K562 (cell line): ENCODE data around the gene TLNRD1. TPM values are rescaled to one million over a fixed set of nuclear protein-coding genes. Genes with fewer than 3 reads are reported as not detected.
A peak's percentile ranks its signal among the peaks of the same experiment; 100 is the strongest.

Source experiments
- ATAC-seq: fragments of 200-7000 bp; cut with Tn5 transposase; 3 replicates; pipeline ENCODE4 v1.9.1; 2020; ENCODE audit warnings: moderate library complexity
- BruUV-seq: library from RNA; stranded (reverse); fragments of 400-500 nt; replicated peaks from 2 replicates; lab custom pipeline; 2021; lab: Mats Ljungman, UMichigan
- CTCF ChIA-PET: fragments of 300-600 bp; formaldehyde crosslinking; extraction: SDS; loops from one replicate; lab custom pipeline; 2021; ENCODE audit warnings: low intra/inter-chr PET ratio; lab: Yijun Ruan, JAX
- POLR2A ChIA-PET: fragments of 300-600, 350-650 bp; sonication (Branson Sonifier 250); formaldehyde crosslinking; extraction: SDS; loops from one replicate; lab custom pipeline; 2021; ENCODE audit warnings: antibody characterized with exemption, inconsistent platforms; lab: Yijun Ruan, JAX
- DNase-seq, 4 experiments: peaks; one replicate each; pipeline versions ENCODE4 v3.0.0 to v3.0.0-alpha.2; 2011 to 2018; ENCODE audit warnings: low spot score in 3 of 4, mixed read lengths in 3 of 4; ENCODE audit errors: extremely low read depth in 1 of 4
- FAIRE-seq: peaks from 2 replicates; lab custom pipeline; 2011; peaks lifted over from hg19 to GRCh38; lab: Jason Lieb, UNC
- H2AFZ ChIP-seq: 2 replicates; pipeline ENCODE4 v1.6.0; 2011; ENCODE audit warnings: low read depth, low read length, control low read depth, inconsistent platforms
- H3K27ac ChIP-seq: fragments of 200-600 bp; 3 replicates; pipeline ENCODE4 v1.8.0; 2011; ENCODE audit warnings: low read depth, mild to moderate bottlenecking, control low read depth, inconsistent platforms, low read length, moderate library complexity, mixed read lengths; ENCODE audit errors: extremely low read depth
- H3K27me3 ChIP-seq, 2 experiments: fragments of 300-600 bp in 1 of 2; 2 replicates in 1 of 2; 3 replicates in 1 of 2; pipeline versions ENCODE4 v1.6.0 to v1.8.0; 2011; ENCODE audit warnings: inconsistent platforms in 2 of 2, low read length in 2 of 2, mild to moderate bottlenecking in 1 of 2, mixed read lengths in 1 of 2, moderate library complexity in 1 of 2; ENCODE audit not compliant: control insufficient read depth in 2 of 2, insufficient read depth in 2 of 2
- H3K36me3 ChIP-seq: fragments of 300-600 bp; 3 replicates; pipeline ENCODE4 v1.8.0; 2011; ENCODE audit warnings: mild to moderate bottlenecking, low read length, inconsistent platforms; ENCODE audit not compliant: control insufficient read depth, insufficient read depth
- H3K4me1 ChIP-seq, 2 experiments: fragments of 200-600 bp in 1 of 2; replicated peaks in 1 of 2; 2 replicates in 1 of 2; 3 replicates in 1 of 2; pipeline versions ENCODE4 v1.5.1 to v1.8.0; 2011; ENCODE audit warnings: inconsistent platforms in 2 of 2, low read length in 2 of 2, mild to moderate bottlenecking in 1 of 2, mixed read lengths in 1 of 2, moderate library complexity in 1 of 2; ENCODE audit not compliant: control insufficient read depth in 2 of 2, insufficient read depth in 2 of 2
- H3K4me2 ChIP-seq: 2 replicates; pipeline ENCODE4 v1.6.1; 2011; ENCODE audit warnings: low read length, control low read depth, inconsistent platforms, mixed read lengths; ENCODE audit not compliant: insufficient read depth
- H3K4me3 ChIP-seq: fragments of 200-600 bp; sonication (generic), shearing (Covaris generic); 2 replicates; pipeline ENCODE4 v1.5.1; 2016; ENCODE audit warnings: control low read depth, inconsistent platforms
- H3K79me2 ChIP-seq: fragments of 200-600 bp; 3 replicates; pipeline ENCODE4 v1.8.0; 2011; ENCODE audit warnings: low read length, inconsistent platforms; ENCODE audit not compliant: control insufficient read depth, insufficient read depth
- H3K9ac ChIP-seq, 2 experiments: 2 replicates each; pipeline versions ENCODE4 v1.6.0 to v1.6.1; 2011; ENCODE audit warnings: low read depth in 2 of 2, low read length in 2 of 2, control low read depth in 1 of 2, inconsistent platforms in 1 of 2, mild to moderate bottlenecking in 1 of 2, mixed read lengths in 1 of 2; ENCODE audit not compliant: insufficient read depth in 1 of 2
- H3K9me1 ChIP-seq: one replicate; pipeline ENCODE4 v1.6.0; 2011; ENCODE audit warnings: inconsistent platforms, mild to moderate bottlenecking, low read length, moderate library complexity; ENCODE audit not compliant: control insufficient read depth, insufficient read depth
- H3K9me3 ChIP-seq: replicated peaks from 2 replicates; pipeline ENCODE4 v1.5.1; 2011; ENCODE audit warnings: low read depth, low read length, inconsistent platforms; ENCODE audit not compliant: control insufficient read depth, insufficient read depth
- H4K20me1 ChIP-seq: replicated peaks from 2 replicates; pipeline ENCODE4 v1.6.1; 2011; ENCODE audit warnings: low read length, inconsistent platforms, mixed read lengths; ENCODE audit not compliant: control insufficient read depth, insufficient read depth
- CEBPB ChIP-seq: fragments of 450-650 bp; IDR thresholded peaks from 2 replicates; pipeline ENCODE4 v1.6.1; 2016; ENCODE audit warnings: missing genetic modification characterization, missing compliant biosample characterization
- CEBPG ChIP-seq, 3 experiments: fragments of 200-800 bp in 1 of 3; sonication (Bioruptor generic) in 1 of 3; sonication (generic) in 1 of 3; formaldehyde crosslinking in 1 of 3; IDR thresholded peaks in 2 of 3; conservative IDR thresholded peaks in 1 of 3; 2 replicates each; pipeline versions ENCODE4 v1.6.1 to v1.8.0; 2016 to 2022; ENCODE audit warnings: missing compliant biosample characterization in 2 of 3, missing genetic modification characterization in 2 of 3, mild to moderate bottlenecking in 1 of 3, missing genetic modification reagents in 1 of 3
- RBFOX2 ChIP-seq: fragments of 200-400 bp; formaldehyde crosslinking; IDR thresholded peaks from 2 replicates; pipeline ENCODE4 v1.6.1; 2017; ENCODE audit warnings: low read depth, mild to moderate bottlenecking, low read length, moderate library complexity
- RBM22 ChIP-seq: fragments of 200-400 bp; formaldehyde crosslinking; IDR thresholded peaks from 2 replicates; pipeline ENCODE4 v1.6.1; 2018; ENCODE audit warnings: low read length, low read depth; ENCODE audit not compliant: poor library complexity, severe bottlenecking
- SMC3 ChIP-seq: conservative IDR thresholded peaks from 2 replicates; pipeline ENCODE4 v1.6.1; 2011; ENCODE audit warnings: low read depth, low read length, improper control_type of control experiment; ENCODE audit not compliant: insufficient read depth
- SREBF1 ChIP-seq: fragments of 150-350 bp; IDR thresholded peaks from 2 replicates; pipeline ENCODE4 v1.6.1; 2014; ENCODE audit warnings: antibody characterized with exemption, low read depth, low read length, borderline replicate concordance
- ZNF217 ChIP-seq: sonication (generic); formaldehyde crosslinking; IDR thresholded peaks from 2 replicates; pipeline ENCODE4 v1.8.0; 2022; ENCODE audit warnings: mild to moderate bottlenecking, missing genetic modification reagents
- ZNF274 ChIP-seq: IDR thresholded peaks from 2 replicates; pipeline ENCODE4 v1.6.1; 2011; ENCODE audit warnings: low read depth, mild to moderate bottlenecking, low read length, moderate library complexity, borderline replicate concordance
- WGBS: fragments of 100-300 bp; shearing (Covaris generic); methylation state at CpG from one replicate; pipeline ENCODE4 v1.1.6; 2016; ENCODE audit warnings: low coverage, mixed read lengths; ENCODE audit not compliant: insufficient coverage; ENCODE audit errors: missing lambda C conversion rate; 5-methylcytosine and 5-hydroxymethylcytosine counted together
- in situ Hi-C: fragments of 300-500 bp; cut with MboI; formaldehyde crosslinking; loops from 4 replicates; pipeline ENCODE4 v1.15.0; 2018; ENCODE audit warnings: inconsistent platforms, mixed read lengths
- intact Hi-C: fragments of 100-400 bp; cut with micrococcal nuclease; formaldehyde crosslinking; loops from 2 replicates; pipeline ENCODE4 v1.14.2; 2022
- polyA plus RNA-seq, 8 experiments: library from polyadenylated mRNA; depleted of rRNA in 4 of 8; stranded (reverse) in 5 of 8; unstranded in 3 of 8; fragments of >200 nt; fragmentation: Nextera tagmentation in 2 of 8; fragmentation: Illumina TruSeq in 1 of 8; extraction: Ambion mirVana in 2 of 8; extraction: Trizol in 1 of 8; gene quantifications; 2 replicates each; pipeline versions ENCODE4 v1.2.1 to v1.2.3, GENCODE V29; 2011 to 2014; ENCODE audit warnings: inconsistent platforms in 1 of 8, missing spikeins in 1 of 8
- total RNA-seq, 7 experiments: library from RNA; depleted of rRNA in 6 of 7; stranded (reverse); fragments of >200 nt in 6 of 7; fragmentation: Illumina TruSeq in 2 of 7; extraction: Trizol in 2 of 7; gene quantifications; 2 replicates each; pipeline versions ENCODE4 v1.2.1 to v1.2.3, GENCODE V29; 2011 to 2021; ENCODE audit warnings: low replicate concordance in 1 of 7
- TF ChIP-seq, protein P1 (sequence below), 2 experiments: fragments of 450-650 bp in 1 of 2; sonication (generic) in 1 of 2; formaldehyde crosslinking in 1 of 2; IDR thresholded peaks in 1 of 2; conservative IDR thresholded peaks in 1 of 2; 2 replicates each; pipeline versions ENCODE4 v1.6.1 to v1.8.1; 2016 to 2023; ENCODE audit warnings: mild to moderate bottlenecking in 2 of 2, moderate library complexity in 2 of 2, inconsistent platforms in 1 of 2, missing genetic modification reagents in 1 of 2

The TLNRD1 gene
- total and polyA plus RNA-seq, 9 of the 15 experiments (the other 6 are each of a cell fraction or from before 2014, with no cell fraction given), result 1.1 to 33.1 (median 5.7) TPM

DNA sequence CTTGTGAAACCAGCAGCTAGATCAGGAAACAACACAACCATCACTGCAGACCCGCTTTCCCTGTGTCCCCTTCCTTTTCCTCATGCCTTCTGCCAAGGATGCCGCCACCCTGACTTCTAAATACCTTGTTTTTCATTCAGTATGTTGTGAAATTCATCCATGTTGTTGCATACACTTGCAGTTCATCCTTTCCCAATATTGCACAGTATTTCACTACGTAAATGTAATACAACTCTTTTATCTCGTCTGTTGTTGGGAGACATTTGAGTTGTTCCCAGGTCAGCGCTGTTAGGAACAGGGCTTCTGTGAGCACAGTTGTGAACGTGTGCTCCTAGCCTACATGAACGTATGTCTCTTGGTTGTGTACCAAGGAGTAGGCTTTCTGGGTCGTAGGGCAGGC, 24.2 kb downstream of the TLNRD1 start:
- no peak overlapping the region for H3K27ac ChIP-seq
- no peak overlapping the region for H3K4me2 ChIP-seq
- no peaks in the 10 kb centered on the region for H3K27me3 ChIP-seq
- TF ChIP-seq RBM22 (no peak), SREBF1 (no peak), RBFOX2 (no peak), ZNF217 (no peak), CEBPB (tag) (peak; percentile 53; the same call in 1 of the 2 replicates), CEBPG (CRISPR knock-in tag; IDR thresholded peaks at IDR 0.05) (0 out of 2 replicates have a peak, but pooled peaks have one; percentile 33), CEBPG (tag; conservative IDR thresholded peaks at IDR 0.05 in 1 of 2, IDR thresholded peaks at IDR 0.05 in 1 of 2) (peak in 1 of 2 experiments; percentile 53; a peak in 2 of 4 replicates), SMC3 (no peak), ZNF274 (no peak)
- TF ChIP-seq, protein P1, sequence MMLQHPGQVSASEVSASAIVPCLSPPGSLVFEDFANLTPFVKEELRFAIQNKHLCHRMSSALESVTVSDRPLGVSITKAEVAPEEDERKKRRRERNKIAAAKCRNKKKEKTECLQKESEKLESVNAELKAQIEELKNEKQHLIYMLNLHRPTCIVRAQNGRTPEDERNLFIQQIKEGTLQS (IDR thresholded peaks at IDR 0.05), result no peak
- TF ChIP-seq, protein P1 (CRISPR knock-in tag; conservative IDR thresholded peaks at IDR 0.05), result no peak
- H3K9me3 ChIP-seq, result peaks cover 6% of the 10 kb centered on the region; the same call in 1 of the 2 replicates
- no peak for FAIRE-seq
- H3K9me1 ChIP-seq, result no peaks in the 10 kb centered on the region
- H3K4me1 ChIP-seq, result peaks cover 0 to 18% of the 10 kb centered on the region in 2 experiments; a peak in 4 of 5 replicates
- no peak overlapping the region for H3K4me3 ChIP-seq
- in situ Hi-C loops (no loop called here), intact Hi-C loops (no loop called here)
- POLR2A ChIA-PET, result interaction anchor here (0.6 to 1.5 kb wide), 4 partner anchors 11 to 72 kb away, joined by 3 to 8 read pairs (median 4); no protein-coding TSS in a partner anchor
- no TSS peak for BruUV-seq
- DNase-seq, result no peak
- H4K20me1 ChIP-seq, result no peaks in the 10 kb centered on the region
- no peak for ATAC-seq
- CTCF ChIA-PET, result no interaction called here
- 83% methylated on average over 8 of the region's 8 CpGs for WGBS
- H3K36me3 ChIP-seq, result no peaks in the 10 kb centered on the region
- no peaks in the 10 kb centered on the region for H3K79me2 ChIP-seq
- H2AFZ ChIP-seq, result no peak overlapping the region; the same call in 1 of the 2 replicates
- no peak overlapping the region for H3K9ac ChIP-seq
